ENCODE results near the gene BLID.

BLID gene

GRCh38 chr11:122098261-122098980 lies 17.6 kb downstream of the BLID start:
- Mint-ChIP-seq H3K36me3 (ENCODE audit: low read depth) (peaks cover 41% of the 10 kb centered on the region), H3K9me3 (no peaks in the 10 kb centered on the region), H3K27ac (peak overlapping the region in 1 of 3 experiments; percentile 91), H3K4me3 (no peak overlapping the region), H3K4me1 (peaks cover 21% of the 10 kb centered on the region), H3K27me3 (ENCODE audit: low read depth) (no peaks in the 10 kb centered on the region)
- TF ChIP-seq, protein P1, sequence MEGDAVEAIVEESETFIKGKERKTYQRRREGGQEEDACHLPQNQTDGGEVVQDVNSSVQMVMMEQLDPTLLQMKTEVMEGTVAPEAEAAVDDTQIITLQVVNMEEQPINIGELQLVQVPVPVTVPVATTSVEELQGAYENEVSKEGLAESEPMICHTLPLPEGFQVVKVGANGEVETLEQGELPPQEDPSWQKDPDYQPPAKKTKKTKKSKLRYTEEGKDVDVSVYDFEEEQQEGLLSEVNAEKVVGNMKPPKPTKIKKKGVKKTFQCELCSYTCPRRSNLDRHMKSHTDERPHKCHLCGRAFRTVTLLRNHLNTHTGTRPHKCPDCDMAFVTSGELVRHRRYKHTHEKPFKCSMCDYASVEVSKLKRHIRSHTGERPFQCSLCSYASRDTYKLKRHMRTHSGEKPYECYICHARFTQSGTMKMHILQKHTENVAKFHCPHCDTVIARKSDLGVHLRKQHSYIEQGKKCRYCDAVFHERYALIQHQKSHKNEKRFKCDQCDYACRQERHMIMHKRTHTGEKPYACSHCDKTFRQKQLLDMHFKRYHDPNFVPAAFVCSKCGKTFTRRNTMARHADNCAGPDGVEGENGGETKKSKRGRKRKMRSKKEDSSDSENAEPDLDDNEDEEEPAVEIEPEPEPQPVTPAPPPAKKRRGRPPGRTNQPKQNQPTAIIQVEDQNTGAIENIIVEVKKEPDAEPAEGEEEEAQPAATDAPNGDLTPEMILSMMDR (IDR thresholded peaks at IDR 0.05; ENCODE audit: unreplicated experiment in 3 of 3): no peak

DNA sequence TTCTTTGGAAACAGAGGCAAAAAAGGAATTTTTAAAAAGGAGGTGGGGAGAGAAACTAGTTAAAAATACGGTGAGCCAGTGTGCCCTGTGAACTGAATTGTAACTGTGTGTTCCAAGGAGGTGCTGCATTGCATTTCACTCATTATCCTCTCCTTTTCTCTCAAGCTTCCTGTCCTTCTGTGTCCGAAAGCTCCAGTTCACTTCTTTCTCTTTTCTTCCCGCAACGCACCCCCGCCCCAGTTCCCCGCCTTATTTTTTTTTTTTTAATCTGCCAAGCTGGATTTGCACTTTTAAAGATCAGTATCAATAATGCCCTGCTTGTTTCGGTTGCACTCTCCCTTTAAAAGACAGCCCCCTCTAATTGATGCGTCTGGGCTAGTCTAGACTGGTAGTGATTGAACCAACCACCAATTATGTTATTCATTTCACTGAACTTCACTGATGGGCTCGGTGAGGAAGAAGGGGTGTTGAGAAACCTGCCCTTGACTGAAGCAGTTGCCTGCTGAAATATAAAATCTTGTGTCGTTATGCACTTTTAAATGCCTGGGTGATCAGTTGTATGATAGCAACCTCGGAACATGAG lies 18.5 kb downstream of the BLID start:
- peak overlapping the region in 1 of 3 experiments; percentile 91 for H3K27ac Mint-ChIP-seq
- no peaks in the 10 kb centered on the region for H3K9me3 Mint-ChIP-seq
- peaks cover 26% of the 10 kb centered on the region for H3K4me1 Mint-ChIP-seq
- no peak overlapping the region for H3K4me3 Mint-ChIP-seq
- H3K36me3 Mint-ChIP-seq (ENCODE audit: low read depth): peaks cover 46% of the 10 kb centered on the region
- no peaks in the 10 kb centered on the region for H3K27me3 Mint-ChIP-seq (ENCODE audit: low read depth)
- TF ChIP-seq, protein P1 (IDR thresholded peaks at IDR 0.05; ENCODE audit: unreplicated experiment in 3 of 3): no peak

DNA sequence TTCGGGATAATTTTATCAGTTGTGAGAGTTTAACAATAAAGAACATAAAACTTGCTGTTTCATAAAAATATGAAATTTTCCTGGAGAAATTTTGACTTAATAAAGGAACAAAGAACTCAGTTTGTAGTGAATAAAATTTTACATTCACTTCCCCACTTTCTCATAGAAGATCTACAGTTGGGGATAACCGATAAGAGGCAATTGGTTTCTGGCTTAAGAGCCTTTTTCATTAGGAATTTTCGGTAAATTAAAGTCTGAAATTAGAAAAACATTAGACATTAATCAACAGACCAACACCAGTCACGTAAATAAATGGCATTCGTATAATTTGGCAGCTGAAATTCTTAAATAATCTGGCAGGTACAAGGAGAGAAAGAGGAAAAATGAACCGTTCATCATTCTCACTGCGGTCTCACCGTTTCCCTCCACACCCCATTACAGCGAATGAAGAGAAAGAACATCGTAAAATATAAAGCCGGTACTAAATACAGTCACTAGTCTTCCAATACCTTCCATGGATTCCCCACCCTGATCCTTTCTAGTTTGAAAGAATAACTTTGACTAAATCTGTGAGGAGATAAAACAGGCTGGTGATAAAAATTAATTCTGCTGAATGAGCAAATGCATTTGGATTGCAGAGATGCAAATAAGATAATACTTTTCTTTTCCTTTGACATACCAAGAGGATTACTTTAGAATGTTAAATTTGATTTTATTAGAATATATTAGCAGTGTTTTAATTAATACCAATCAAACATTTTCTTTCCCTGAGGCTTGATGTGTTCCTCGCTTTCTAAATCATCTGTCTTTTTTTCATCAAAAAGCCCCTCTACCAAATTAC lies 19.5 kb downstream of the BLID start:
- Mint-ChIP-seq H3K4me3 (no peak overlapping the region), H3K9me3 (no peaks in the 10 kb centered on the region), H3K27ac (peak overlapping the region in 1 of 3 experiments; percentile 91), H3K27me3 (ENCODE audit: low read depth) (no peaks in the 10 kb centered on the region), H3K36me3 (ENCODE audit: low read depth) (peaks cover 56% of the 10 kb centered on the region), H3K4me1 (peaks cover 36% of the 10 kb centered on the region)
- TF ChIP-seq, protein P1 (IDR thresholded peaks at IDR 0.05; ENCODE audit: unreplicated experiment in 3 of 3): no peak

DNA sequence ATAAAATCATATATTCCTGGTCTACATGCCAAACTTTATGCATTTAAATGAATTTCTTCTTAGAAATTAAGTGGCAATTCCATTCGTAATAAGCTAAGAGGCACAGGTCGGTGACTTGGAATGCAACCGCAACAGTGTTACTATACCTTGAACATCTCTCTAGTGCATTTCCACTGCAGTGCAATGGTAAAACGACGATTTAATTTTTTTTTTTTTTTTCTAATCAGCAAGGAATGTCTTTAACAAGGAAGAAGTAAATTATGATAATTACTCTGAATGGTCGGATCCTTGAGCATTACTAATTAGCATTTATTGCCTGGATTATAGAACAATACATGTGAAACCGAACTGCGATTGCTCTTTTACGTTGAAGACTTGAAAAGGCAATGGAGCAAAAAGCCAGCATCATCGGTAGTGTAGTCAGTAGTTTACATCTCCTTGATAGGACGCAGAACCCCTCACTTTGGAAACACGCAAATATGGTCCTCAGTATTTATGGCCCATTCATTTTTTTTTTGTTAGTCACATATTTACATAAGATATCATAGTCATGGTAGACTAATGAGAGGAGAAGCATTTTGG lies 20.2 kb downstream of the BLID start:
- Mint-ChIP-seq H3K4me1 (peaks cover 43% of the 10 kb centered on the region), H3K36me3 (ENCODE audit: low read depth) (peaks cover 63% of the 10 kb centered on the region)

DNA sequence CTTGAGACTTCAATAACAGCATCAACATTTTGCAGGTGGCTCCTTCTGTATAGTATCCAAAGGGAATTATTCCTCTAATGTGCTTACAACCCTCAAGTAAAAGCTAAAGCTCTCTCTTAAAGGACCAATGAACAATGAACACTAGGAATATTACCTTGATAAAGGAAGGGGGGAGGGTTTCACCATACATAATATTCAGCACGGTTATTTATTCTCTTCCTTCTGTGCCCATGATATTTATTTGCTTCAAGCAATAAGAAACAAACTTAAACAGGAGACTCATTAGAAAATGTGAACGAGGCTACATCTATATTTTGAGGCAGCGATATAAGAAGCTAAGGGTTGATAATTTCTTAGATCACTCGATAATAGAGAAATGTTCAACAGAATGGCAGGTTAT lies 21.2 kb downstream of the BLID start:
- Mint-ChIP-seq H3K4me3 (no peak overlapping the region), H3K4me1 (peaks cover 45% of the 10 kb centered on the region), H3K9me3 (no peaks in the 10 kb centered on the region), H3K36me3 (ENCODE audit: low read depth) (peaks cover 73% of the 10 kb centered on the region), H3K27ac (peak overlapping the region in 1 of 3 experiments; percentile 61), H3K27me3 (ENCODE audit: low read depth) (no peaks in the 10 kb centered on the region)
- TF ChIP-seq, protein P1 (IDR thresholded peaks at IDR 0.05; ENCODE audit: unreplicated experiment in 3 of 3): no peak

More for the DNA sequence above, 20.2 kb downstream of the BLID start:
- Mint-ChIP-seq H3K4me3 (no peak overlapping the region), H3K9me3 (no peaks in the 10 kb centered on the region), H3K27ac (peak overlapping the region in 1 of 3 experiments; percentile 91), H3K27me3 (ENCODE audit: low read depth) (no peaks in the 10 kb centered on the region)
- TF ChIP-seq, protein P1 (IDR thresholded peaks at IDR 0.05; ENCODE audit: unreplicated experiment in 3 of 3): no peak

Measured in nephron (organoid).